H1 (cell line): ENCODE data around the gene ZSCAN25. TPM values are rescaled to one million over a fixed set of nuclear protein-coding genes. Genes with fewer than 3 reads are reported as not detected.

ENCODE experiments used
- EGR1 ChIP-seq: IDR thresholded peaks from 2 replicates; pipeline ENCODE4 v1.6.1; 2011; ENCODE audit warnings: low read depth, low read length, borderline replicate concordance
- NANOG ChIP-seq: IDR thresholded peaks from 2 replicates; pipeline ENCODE4 v1.6.1; 2011; ENCODE audit warnings: low read length, low read depth, mild to moderate bottlenecking, inconsistent platforms; ENCODE audit not compliant: insufficient read depth, poor library complexity, severe bottlenecking
- TEAD4 ChIP-seq: IDR thresholded peaks from 2 replicates; pipeline ENCODE4 v1.6.1; 2012; ENCODE audit warnings: low read depth, low read length, inconsistent platforms, mixed read lengths
- YY1 ChIP-seq: IDR thresholded peaks from 2 replicates; pipeline ENCODE4 v1.6.1; 2011; ENCODE audit warnings: low read depth, mild to moderate bottlenecking, low read length
- polyA plus RNA-seq, 7 experiments: library from polyadenylated mRNA; depleted of rRNA in 3 of 7; stranded (reverse) in 5 of 7; unstranded in 2 of 7; fragments of >200 nt in 5 of 7; fragments of 200-250 nt in 2 of 7; gene quantifications; 1 replicate in 5 of 7; 2 replicates in 1 of 7; 4 replicates in 1 of 7; pipeline versions ENCODE4 v1.2.1 to v1.2.3, GENCODE V29; 2011 to 2013; ENCODE audit warnings: missing spikeins in 2 of 7, mixed read lengths in 2 of 7
- total RNA-seq: library from RNA; stranded (reverse); fragmentation: NEBNext Ultra II Directional; extraction: Animal tissue kit (Norgen Biotek cat#: 25700); gene quantifications from 2 replicates; pipeline ENCODE4 v1.2.1, GENCODE V29; 2021

Gene ZSCAN25
- total and polyA plus RNA-seq, 2 of the 8 experiments (the other 6 are each of a cell fraction or from before 2014, with no cell fraction given) = 10.1 to 18.6 TPM

- TF ChIP-seq TEAD4 = no peak
- TF ChIP-seq YY1 = no peak
- TF ChIP-seq EGR1 = no peak
- TF ChIP-seq NANOG = no peak
These were observed 22.0 kb downstream of the ZSCAN25 start (continued) for GRCh38 chr7:99638731-99639130.
